Lower leg skin (tissue), 3 donors: ENCODE results near the gene TCF7L1.

Source experiments
- CTCF ChIP-seq, 3 donors: fragments of 450-650 bp; IDR thresholded peaks; one replicate each; pipeline ENCODE4 v1.5.1; 2016; ENCODE audit warnings: antibody characterized with exemption in 3 of 3, mild to moderate bottlenecking in 3 of 3, moderate library complexity in 2 of 3
- POLR2A ChIP-seq, 2 donors: fragments of 450-650 bp; IDR thresholded peaks; one replicate each; pipeline ENCODE4 v1.6.1; 2016 to 2017; ENCODE audit warnings: antibody characterized with exemption in 2 of 2, mild to moderate bottlenecking in 1 of 2, moderate library complexity in 1 of 2

GRCh38 chr2:85282914-85283313 lies 149.7 kb downstream of the TCF7L1 start:
- no peak for TF ChIP-seq CTCF (IDR thresholded peaks at IDR 0.05)
- TF ChIP-seq POLR2A (IDR thresholded peaks at IDR 0.05), result no peak
